GM06990 (cell line): ENCODE results near the gene MBD4.
"Not testable (repeated sequence)": the region's sequence is repeated elsewhere in the genome, so short reads cannot be mapped to it uniquely, and the experiment has no call there.

Source experiments
- DNase-seq: peaks from one replicate; pipeline ENCODE4 v3.0.0-alpha.2; 2011; ENCODE audit not compliant: insufficient read length; ENCODE audit errors: extremely low read depth
- H3K27me3 ChIP-seq: replicated peaks from 2 replicates; pipeline ENCODE4 v1.6.0; 2011; ENCODE audit warnings: low read length; ENCODE audit not compliant: control insufficient read depth, insufficient read depth
- H3K36me3 ChIP-seq: 2 replicates; pipeline ENCODE4 v1.5.1; 2011; ENCODE audit warnings: low read length; ENCODE audit not compliant: control insufficient read depth, insufficient read depth
- H3K4me3 ChIP-seq: replicated peaks from 2 replicates; pipeline ENCODE4 v1.5.1; 2011; ENCODE audit warnings: low read depth, mild to moderate bottlenecking, control low read depth, low read length
- TF ChIP-seq, protein P1 (sequence below): IDR thresholded peaks from 2 replicates; pipeline ENCODE4 v1.5.1; 2011; ENCODE audit warnings: low read length, control low read depth, mild to moderate bottlenecking, inconsistent platforms; ENCODE audit not compliant: insufficient read depth, poor library complexity, severe bottlenecking

The MBD4 gene

DNA sequence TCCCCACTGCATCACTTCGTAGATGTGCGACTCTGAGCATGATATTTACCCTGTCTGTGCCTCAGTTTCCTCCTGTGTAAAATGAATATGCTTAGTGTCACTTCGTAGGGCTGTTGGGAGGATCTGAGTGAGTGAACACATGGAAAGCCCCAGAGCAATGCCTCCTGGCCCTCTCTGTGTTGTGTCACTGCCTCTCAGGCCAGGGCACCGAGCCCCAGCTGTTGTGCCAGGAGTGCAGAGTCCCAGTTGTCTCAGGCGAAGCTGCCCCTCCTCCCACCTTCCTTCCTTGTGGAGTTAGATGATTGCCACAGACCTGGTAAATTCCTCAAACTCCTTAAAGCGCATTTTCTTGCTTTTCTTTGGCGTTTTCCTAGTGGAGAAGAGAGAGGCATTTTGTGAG, 37.5 kb downstream of the MBD4 start:
- H3K27me3 ChIP-seq, result no peaks in the 10 kb centered on the region

DNA sequence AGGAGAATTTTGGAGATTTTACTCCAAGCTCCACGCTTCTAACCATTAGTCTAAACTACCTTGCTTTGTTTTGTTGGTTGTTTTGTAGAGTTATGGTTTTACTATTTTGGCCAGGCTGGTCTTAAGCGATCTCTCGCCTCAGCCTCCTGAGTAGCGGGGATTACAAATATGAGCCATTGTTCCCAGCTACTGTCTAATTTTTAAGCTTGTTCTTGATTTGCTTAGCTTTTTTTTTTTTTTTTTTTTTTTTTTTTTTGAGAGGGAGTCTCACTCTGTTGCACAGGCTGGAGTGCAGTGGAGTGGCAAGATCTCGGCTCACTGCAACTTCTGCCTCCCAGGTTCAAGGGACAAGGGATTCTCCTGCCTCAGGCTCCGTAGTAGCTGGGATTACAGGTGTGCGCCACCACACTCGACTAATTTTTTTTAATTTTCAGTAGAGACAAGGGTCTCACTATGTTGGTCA, 39.8 kb downstream of the MBD4 start:
- H3K4me3 ChIP-seq, result peak overlapping the region; percentile 80
- DNase-seq, result no peak

More for the DNA sequence above, 37.5 kb downstream of the MBD4 start:
- TF ChIP-seq, protein P1, sequence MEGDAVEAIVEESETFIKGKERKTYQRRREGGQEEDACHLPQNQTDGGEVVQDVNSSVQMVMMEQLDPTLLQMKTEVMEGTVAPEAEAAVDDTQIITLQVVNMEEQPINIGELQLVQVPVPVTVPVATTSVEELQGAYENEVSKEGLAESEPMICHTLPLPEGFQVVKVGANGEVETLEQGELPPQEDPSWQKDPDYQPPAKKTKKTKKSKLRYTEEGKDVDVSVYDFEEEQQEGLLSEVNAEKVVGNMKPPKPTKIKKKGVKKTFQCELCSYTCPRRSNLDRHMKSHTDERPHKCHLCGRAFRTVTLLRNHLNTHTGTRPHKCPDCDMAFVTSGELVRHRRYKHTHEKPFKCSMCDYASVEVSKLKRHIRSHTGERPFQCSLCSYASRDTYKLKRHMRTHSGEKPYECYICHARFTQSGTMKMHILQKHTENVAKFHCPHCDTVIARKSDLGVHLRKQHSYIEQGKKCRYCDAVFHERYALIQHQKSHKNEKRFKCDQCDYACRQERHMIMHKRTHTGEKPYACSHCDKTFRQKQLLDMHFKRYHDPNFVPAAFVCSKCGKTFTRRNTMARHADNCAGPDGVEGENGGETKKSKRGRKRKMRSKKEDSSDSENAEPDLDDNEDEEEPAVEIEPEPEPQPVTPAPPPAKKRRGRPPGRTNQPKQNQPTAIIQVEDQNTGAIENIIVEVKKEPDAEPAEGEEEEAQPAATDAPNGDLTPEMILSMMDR, result no peak
- no peaks in the 10 kb centered on the region; the same call in none of the 2 replicates for H3K36me3 ChIP-seq
- DNase-seq, result no peak
- H3K4me3 ChIP-seq, result no peak overlapping the region

DNA sequence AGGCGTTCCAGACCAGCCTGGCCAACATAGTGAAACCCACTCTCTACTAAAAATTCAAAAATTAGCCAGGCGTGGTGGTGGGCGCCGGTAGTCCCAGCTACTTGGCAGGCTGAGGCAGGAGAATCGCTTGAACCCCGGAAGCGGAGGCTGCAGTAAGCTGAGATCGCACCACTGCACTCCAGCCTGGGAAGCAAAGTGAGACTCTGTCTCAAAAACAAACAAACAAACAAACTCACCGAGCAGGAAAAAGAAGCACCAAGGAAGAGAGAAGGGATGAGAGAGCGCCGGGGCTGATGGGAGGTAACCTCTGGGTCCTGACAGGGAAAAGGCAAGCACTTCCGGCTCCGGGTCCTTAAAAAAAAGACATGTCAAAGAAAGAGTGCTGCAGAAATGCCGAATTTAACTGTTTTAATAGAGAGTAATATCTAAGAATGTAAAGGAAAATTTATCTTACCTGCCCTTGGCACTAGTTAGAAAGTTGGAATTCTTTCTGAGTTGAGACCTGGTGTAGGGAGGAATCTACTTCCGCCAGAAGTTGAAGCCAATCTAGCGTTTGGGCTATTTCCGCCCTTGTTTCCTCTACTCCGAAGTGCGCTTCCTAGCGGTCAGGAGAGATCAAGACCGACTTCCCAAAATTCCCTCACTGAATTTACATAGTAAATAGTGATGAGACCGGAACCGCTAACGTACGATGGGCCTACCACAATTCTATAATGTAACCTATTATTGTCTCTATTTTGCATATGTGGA, 40.4 kb downstream of the MBD4 start:
- H3K36me3 ChIP-seq, result peaks cover 11% of the 10 kb centered on the region
- TF ChIP-seq, protein P1, result peak; percentile 90
- H3K4me3 ChIP-seq, result peak overlapping the region; percentile 80
- H3K27me3 ChIP-seq, result no peaks in the 10 kb centered on the region
- DNase-seq, result peak; percentile 78

More for the DNA sequence above, 39.8 kb downstream of the MBD4 start:
- no peaks in the 10 kb centered on the region for H3K27me3 ChIP-seq
- TF ChIP-seq, protein P1, result no peak
- peaks cover 9% of the 10 kb centered on the region for H3K36me3 ChIP-seq

DNA sequence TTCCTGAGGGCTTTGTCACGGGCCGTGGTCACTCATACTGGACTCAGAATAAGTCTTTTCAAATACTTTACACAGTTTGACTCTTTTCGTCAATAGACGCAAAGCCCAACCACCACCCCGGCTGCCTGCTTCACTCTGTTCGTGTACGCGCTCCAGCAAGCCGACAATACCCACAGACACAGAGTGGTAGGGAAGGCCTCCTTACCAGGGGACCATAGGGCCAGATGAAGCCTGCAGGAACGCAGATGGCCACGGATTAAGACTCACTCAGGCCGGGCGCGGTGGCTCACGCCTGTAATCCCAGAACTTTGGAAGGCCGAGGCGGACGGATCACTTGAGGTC, 41.0 kb downstream of the MBD4 start:
- TF ChIP-seq, protein P1, result no peak
- H3K27me3 ChIP-seq, result no peaks in the 10 kb centered on the region
- peaks cover 11% of the 10 kb centered on the region for H3K36me3 ChIP-seq
- peak overlapping the region; percentile 80 for H3K4me3 ChIP-seq
- DNase-seq, result no peak

DNA sequence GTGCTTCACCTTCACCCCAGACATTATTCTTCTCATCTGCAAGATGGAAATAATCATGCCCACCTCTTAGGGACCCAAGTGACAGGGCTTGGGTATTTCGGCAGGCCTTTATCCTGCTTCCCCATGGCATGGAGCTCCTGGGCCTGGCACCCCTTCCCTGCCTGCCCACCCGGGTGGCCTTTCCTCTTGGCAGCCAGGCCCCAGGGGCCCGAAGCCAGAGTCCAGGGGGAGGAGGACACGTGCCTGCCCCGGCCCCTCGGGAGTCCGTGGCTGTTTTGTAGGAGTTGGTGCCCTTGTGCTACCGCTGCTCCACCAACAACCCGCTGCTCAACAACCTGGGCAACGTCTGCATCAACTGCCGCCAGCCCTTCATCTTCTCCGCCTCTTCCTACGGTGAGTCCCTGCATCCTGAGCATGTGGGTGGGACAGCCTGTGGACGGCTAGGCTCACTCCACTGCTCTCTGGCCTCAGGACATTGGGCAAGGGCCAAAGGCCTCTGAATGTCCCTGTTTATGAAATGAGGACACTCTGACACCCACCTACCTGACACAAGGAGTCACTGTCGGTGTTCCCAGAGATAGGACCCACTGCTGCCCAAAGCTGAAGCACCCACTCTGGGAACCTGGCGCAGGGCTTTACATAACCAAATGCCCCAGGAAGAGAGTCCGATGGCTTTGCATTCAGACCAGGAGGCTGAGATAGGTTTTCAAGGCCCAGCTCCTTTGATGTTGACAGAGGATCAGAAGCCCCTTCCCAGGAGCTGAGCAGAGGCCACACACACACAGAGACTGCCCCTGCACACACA, 45.8 kb downstream of the MBD4 start:
- H3K27me3 ChIP-seq, H3K4me3 ChIP-seq, DNase-seq: not testable (repeated sequence)
- peaks cover 24% of the 10 kb centered on the region for H3K36me3 ChIP-seq

DNA sequence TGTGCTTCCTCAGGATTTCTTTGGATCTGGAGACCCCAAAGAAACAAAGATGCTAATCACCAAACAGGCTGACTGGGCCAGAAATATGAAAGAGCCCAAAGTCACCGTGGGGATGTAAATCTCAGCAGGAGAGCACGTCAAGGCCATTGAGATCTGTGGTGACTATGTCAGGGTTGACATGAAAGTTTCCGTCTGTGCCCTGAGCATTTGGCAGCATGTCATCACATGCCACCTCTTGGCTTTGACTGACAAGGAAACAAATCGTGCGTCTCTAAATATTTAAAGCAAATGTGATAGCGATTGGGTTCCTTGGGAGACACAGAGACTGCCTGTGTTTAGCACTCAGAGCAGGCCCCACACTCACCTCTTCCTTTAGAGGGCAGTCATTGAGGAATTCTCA, 46.5 kb downstream of the MBD4 start:
- Histone ChIP-seq H3K36me3 (peaks cover 24% of the 10 kb centered on the region), H3K27me3 (no peaks in the 10 kb centered on the region), H3K4me3 (no peak overlapping the region)
- TF ChIP-seq, protein P1, result no peak
- no peak for DNase-seq

DNA sequence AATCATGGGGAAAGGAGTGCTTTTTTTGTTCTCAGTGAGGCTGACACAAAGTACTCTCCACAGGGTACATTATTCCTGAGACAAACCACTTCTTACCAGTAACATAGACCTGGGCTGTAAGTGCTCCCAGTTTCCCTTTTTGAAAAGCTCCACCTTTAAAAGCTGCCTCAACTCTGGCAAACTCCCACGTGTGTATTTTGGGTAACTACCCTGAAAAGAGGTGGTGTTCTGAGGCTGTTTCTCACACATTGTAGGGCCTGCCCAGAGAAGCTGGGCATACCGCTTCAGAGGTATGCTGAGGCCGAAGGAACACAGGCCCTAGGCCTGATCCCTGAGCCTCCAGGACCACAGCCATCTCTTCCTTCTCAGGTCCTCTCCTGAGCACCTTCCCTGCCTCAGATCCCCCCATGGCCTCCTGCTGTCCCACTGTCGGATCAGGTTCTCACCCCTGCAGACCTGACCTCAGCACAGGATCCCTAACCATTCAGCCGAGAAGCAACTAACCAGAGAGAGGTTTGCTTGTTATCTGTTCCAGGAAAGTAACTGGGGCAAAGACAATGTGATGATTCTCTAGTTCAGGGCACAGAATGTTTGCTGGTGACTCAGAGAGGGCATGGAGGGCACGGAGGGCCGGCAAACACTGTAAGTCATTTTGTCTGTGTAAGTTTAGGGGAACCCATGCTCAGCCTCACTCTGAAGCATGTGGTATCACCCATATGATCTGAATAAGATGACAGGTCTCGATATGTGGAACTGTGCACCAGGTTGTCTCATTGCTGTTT, 47.5 kb downstream of the MBD4 start:
- not testable (repeated sequence) for DNase-seq, H3K4me3 ChIP-seq, H3K27me3 ChIP-seq
- peaks cover 26% of the 10 kb centered on the region for H3K36me3 ChIP-seq

DNA sequence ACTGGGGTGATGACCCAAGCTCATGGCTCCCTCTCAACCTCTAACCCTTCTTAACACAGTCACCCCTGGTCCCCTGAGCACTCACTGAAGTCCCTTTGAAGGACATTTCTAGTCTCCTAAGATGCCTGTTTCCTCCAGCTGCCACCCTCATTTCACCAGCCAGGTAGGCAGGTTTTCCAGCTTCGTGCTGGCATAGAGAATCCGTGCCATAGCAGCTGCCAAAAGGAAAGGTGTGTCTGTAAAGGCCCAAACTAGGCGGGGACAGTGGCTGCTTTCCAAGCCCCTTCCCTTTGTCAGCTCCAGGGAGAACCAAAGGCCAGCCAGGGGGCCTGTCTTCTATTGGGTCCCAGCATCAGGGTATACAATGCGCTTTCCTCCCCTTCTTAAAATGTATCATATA, 48.2 kb downstream of the MBD4 start:
- peaks cover 28% of the 10 kb centered on the region for H3K36me3 ChIP-seq
- H3K4me3 ChIP-seq, H3K27me3 ChIP-seq, DNase-seq: not testable (repeated sequence)
